HG02870 (cell line): ENCODE data around the gene EIF4EBP2.

Experiments used
- ATAC-seq: cut with Tn5 transposase; IDR thresholded peaks from one replicate; pipeline ENCODE4 v1.9.1; 2021; ENCODE audit warnings: mild to moderate bottlenecking, moderate library complexity; ENCODE audit not compliant: unreplicated experiment

The EIF4EBP2 gene

GRCh38 chr10:70376436-70377378 lies 27.2 kb upstream of the EIF4EBP2 start:
- no peak for ATAC-seq

- ATAC-seq: no peak
Observed at GRCh38 chr10:70378122-70378521, 25.8 kb upstream of the EIF4EBP2 start.

GRCh38 chr10:70379581-70380176 lies 24.3 kb upstream of the EIF4EBP2 start:
- ATAC-seq: no peak

GRCh38 chr10:70380350-70381135 lies 23.4 kb upstream of the EIF4EBP2 start:
- ATAC-seq: no peak

GRCh38 chr10:70381471-70382421 lies 22.2 kb upstream of the EIF4EBP2 start:
- ATAC-seq: peak; percentile 38

- no peak for ATAC-seq
Observed at GRCh38 chr10:70391654-70392053, 12.3 kb upstream of the EIF4EBP2 start.

GRCh38 chr10:70396140-70396539 lies 7.8 kb upstream of the EIF4EBP2 start:
- no peak for ATAC-seq

- ATAC-seq: no peak
Observed at GRCh38 chr10:70399177-70399576, 4.8 kb upstream of the EIF4EBP2 start.

- no peak for ATAC-seq
Observed at GRCh38 chr10:70403483-70404035, 386 bp upstream of the EIF4EBP2 start.

- no peak for ATAC-seq
Observed at GRCh38 chr10:70404787-70405036, 767 bp downstream of the EIF4EBP2 start.

- peak; percentile 51 for ATAC-seq
Observed at GRCh38 chr10:70405037-70405824, 1.3 kb downstream of the EIF4EBP2 start.

GRCh38 chr10:70409772-70410171 lies 5.8 kb downstream of the EIF4EBP2 start:
- ATAC-seq: no peak

GRCh38 chr10:70410608-70411007 lies 6.7 kb downstream of the EIF4EBP2 start:
- no peak for ATAC-seq

GRCh38 chr10:70412356-70412755 lies 8.4 kb downstream of the EIF4EBP2 start:
- no peak for ATAC-seq

GRCh38 chr10:70417568-70417967 lies 13.6 kb downstream of the EIF4EBP2 start:
- no peak for ATAC-seq

- ATAC-seq: no peak
Observed at GRCh38 chr10:70418229-70418628, 14.3 kb downstream of the EIF4EBP2 start.

- ATAC-seq: no peak
Observed at GRCh38 chr10:70418713-70419112, 14.8 kb downstream of the EIF4EBP2 start.

GRCh38 chr10:70424320-70424719 lies 20.4 kb downstream of the EIF4EBP2 start:
- no peak for ATAC-seq

- no peak for ATAC-seq
Observed at GRCh38 chr10:70425096-70425495, 21.2 kb downstream of the EIF4EBP2 start.

- no peak for ATAC-seq
Observed at GRCh38 chr10:70426823-70427222, 22.9 kb downstream of the EIF4EBP2 start.
